SK-N-SH (cell line): ENCODE results near the gene S100A5. TPM values are rescaled to one million over a fixed set of nuclear protein-coding genes. Genes with fewer than 3 reads are reported as not detected.
A peak's percentile ranks its signal among the peaks of the same experiment; 100 is the strongest.
"Not testable (repeated sequence)": the region's sequence is repeated elsewhere in the genome, so short reads cannot be mapped to it uniquely, and the experiment has no call there.

Experiments used
- CTCF ChIA-PET: fragments of 300-600, 350-600 bp; formaldehyde crosslinking; extraction: SDS; loops from one replicate; lab custom pipeline; 2021; lab: Yijun Ruan, JAX
- POLR2A ChIA-PET: fragments of 350-600 bp; sonication (Branson Sonifier 250); formaldehyde crosslinking; extraction: SDS; loops from one replicate; lab custom pipeline; 2020; ENCODE audit warnings: antibody characterized with exemption, inconsistent platforms; lab: Yijun Ruan, JAX
- DNase-seq: peaks from one replicate; pipeline ENCODE4 v3.0.0; 2012
- H2AFZ ChIP-seq: fragments of 200-600 bp; sonication (generic); 2 replicates; pipeline ENCODE4 v1.8.1; 2016; ENCODE audit warnings: antibody characterized with exemption, mild to moderate bottlenecking, low read depth
- H3F3A ChIP-seq: fragments of 200-600 bp; sonication (generic); replicated peaks from 2 replicates; pipeline ENCODE3; 2016; ENCODE audit warnings: antibody characterized with exemption, mild to moderate bottlenecking; ENCODE audit not compliant: insufficient read depth
- H3K27ac ChIP-seq, 2 experiments: fragments of 200-500 bp in 1 of 2; fragments of 200-600 bp in 1 of 2; sonication (Bioruptor generic) in 1 of 2; sonication (generic), shearing (Covaris generic) in 1 of 2; 2 replicates each; pipeline versions ENCODE4 v1.5.1 to v1.6.1; 2014 to 2016; ENCODE audit warnings: low read depth in 2 of 2, inconsistent platforms in 1 of 2, low read length in 1 of 2, mild to moderate bottlenecking in 1 of 2, mixed read lengths in 1 of 2
- H3K27me3 ChIP-seq: fragments of 200-600 bp; sonication (generic), shearing (Covaris generic); 2 replicates; pipeline ENCODE4 v1.6.1; 2016; ENCODE audit warnings: mixed run types; ENCODE audit not compliant: insufficient read depth
- H3K36me3 ChIP-seq, 2 experiments: fragments of 200-500 bp in 1 of 2; fragments of 200-600 bp in 1 of 2; sonication (Bioruptor generic) in 1 of 2; sonication (generic) in 1 of 2; replicated peaks in 1 of 2; 2 replicates each; pipeline versions ENCODE3 to v1.5.1; 2014 to 2016; ENCODE audit warnings: low read length in 1 of 2, mild to moderate bottlenecking in 1 of 2; ENCODE audit not compliant: insufficient read depth in 2 of 2, control insufficient read depth in 1 of 2
- H3K4me1 ChIP-seq, 2 experiments: fragments of 200-500 bp in 1 of 2; fragments of 200-600 bp in 1 of 2; sonication (Bioruptor generic) in 1 of 2; sonication (generic), shearing (Covaris generic) in 1 of 2; 2 replicates each; pipeline versions ENCODE4 v1.5.1 to v1.6.1; 2014 to 2016; ENCODE audit warnings: low read depth in 1 of 2, low read length in 1 of 2, mixed run types in 1 of 2; ENCODE audit not compliant: insufficient read depth in 2 of 2, control insufficient read depth in 1 of 2
- H3K4me2 ChIP-seq: fragments of 200-600 bp; sonication (generic), shearing (Covaris generic); 2 replicates; pipeline ENCODE4 v1.6.1; 2017; ENCODE audit warnings: mixed run types
- H3K4me3 ChIP-seq, 2 experiments: fragments of 200-500 bp in 1 of 2; fragments of 200-600 bp in 1 of 2; sonication (Bioruptor generic) in 1 of 2; sonication (generic), shearing (Covaris generic) in 1 of 2; 2 replicates each; pipeline versions ENCODE4 v1.5.1 to v1.8.1; 2014 to 2016; ENCODE audit warnings: low read depth in 2 of 2, inconsistent platforms in 1 of 2, low read length in 1 of 2, mild to moderate bottlenecking in 1 of 2, mixed read lengths in 1 of 2, moderate library complexity in 1 of 2
- H3K79me2 ChIP-seq: fragments of 200-600 bp; sonication (generic); 2 replicates; pipeline ENCODE4 v1.8.1; 2017; ENCODE audit warnings: mild to moderate bottlenecking; ENCODE audit not compliant: insufficient read depth
- H3K9ac ChIP-seq: fragments of 200-600 bp; sonication (generic); 2 replicates; pipeline ENCODE4 v1.6.1; 2017; ENCODE audit warnings: mixed run types
- H3K9me2 ChIP-seq: fragments of 200-600 bp; sonication (generic); 2 replicates; pipeline ENCODE4 v1.6.1; 2017; ENCODE audit warnings: mixed run types
- H3K9me3 ChIP-seq: fragments of 200-600 bp; sonication (generic); 2 replicates; pipeline ENCODE4 v1.6.1; 2017; ENCODE audit warnings: mixed run types, mild to moderate bottlenecking, moderate library complexity
- H4K20me1 ChIP-seq: fragments of 200-600 bp; sonication (generic); 2 replicates; pipeline ENCODE4 v1.6.1; 2017; ENCODE audit warnings: mild to moderate bottlenecking, mixed run types; ENCODE audit not compliant: insufficient read depth
- EZH2phosphoT487 ChIP-seq: fragments of 200-600 bp; sonication (generic); IDR thresholded peaks from 2 replicates; pipeline ENCODE4 v1.6.1; 2017; ENCODE audit warnings: low read depth, mixed run types, mild to moderate bottlenecking, antibody characterized with exemption, moderate library complexity, borderline replicate concordance
- FOSL2 ChIP-seq: IDR thresholded peaks from 2 replicates; pipeline ENCODE4 v1.4.0; 2012; ENCODE audit warnings: low read depth, mild to moderate bottlenecking, moderate library complexity, borderline replicate concordance
- FOXJ3 ChIP-seq: sonication (generic); formaldehyde crosslinking; IDR thresholded peaks from 2 replicates; pipeline ENCODE4 v1.5.1; 2020; ENCODE audit warnings: mild to moderate bottlenecking, missing genetic modification reagents
- GABPA ChIP-seq: IDR thresholded peaks from 2 replicates; pipeline ENCODE4 v1.4.0; 2012; ENCODE audit warnings: low read depth, mild to moderate bottlenecking
- JUND ChIP-seq: IDR thresholded peaks from 2 replicates; pipeline ENCODE4 v1.4.0; 2012
- MAX ChIP-seq: IDR thresholded peaks from 2 replicates; pipeline ENCODE4 v1.4.0; 2012; ENCODE audit warnings: low read depth
- MEF2A ChIP-seq: IDR thresholded peaks from 2 replicates; pipeline ENCODE4 v1.4.0; 2012; ENCODE audit warnings: low read depth, borderline replicate concordance
- NFIC ChIP-seq: IDR thresholded peaks from 2 replicates; pipeline ENCODE4 v1.4.0; 2012; ENCODE audit warnings: borderline replicate concordance
- NRF1 ChIP-seq: IDR thresholded peaks from 2 replicates; pipeline ENCODE4 v1.6.1; 2012; ENCODE audit warnings: low read depth, mild to moderate bottlenecking, low read length
- POLR2AphosphoS5 ChIP-seq: IDR thresholded peaks from 2 replicates; pipeline ENCODE4 v1.6.1; 2012; ENCODE audit warnings: low read depth, low read length
- RAD21 ChIP-seq: IDR thresholded peaks from 2 replicates; pipeline ENCODE4 v1.6.1; 2012; ENCODE audit warnings: mild to moderate bottlenecking, low read length
- RFX5 ChIP-seq: IDR thresholded peaks from 2 replicates; pipeline ENCODE4 v1.6.1; 2012; ENCODE audit warnings: mild to moderate bottlenecking, improper control_type of control experiment, low read length
- RXRA ChIP-seq: IDR thresholded peaks from 2 replicates; pipeline ENCODE4 v1.4.0; 2012; ENCODE audit warnings: low read depth, mild to moderate bottlenecking, borderline replicate concordance
- SIN3A ChIP-seq: IDR thresholded peaks from 2 replicates; pipeline ENCODE4 v1.6.1; 2012; ENCODE audit warnings: low read depth, mild to moderate bottlenecking, low read length, moderate library complexity, borderline replicate concordance
- TAF1 ChIP-seq: IDR thresholded peaks from 2 replicates; pipeline ENCODE4 v1.6.1; 2012; ENCODE audit warnings: low read depth, mild to moderate bottlenecking, low read length, moderate library complexity, borderline replicate concordance
- TCF12 ChIP-seq: IDR thresholded peaks from 2 replicates; pipeline ENCODE4 v1.4.0; 2012
- USF1 ChIP-seq: IDR thresholded peaks from 2 replicates; pipeline ENCODE4 v1.4.0; 2012; ENCODE audit warnings: low read depth, borderline replicate concordance
- WGBS: methylation state at CpG from one replicate; pipeline ENCODE4 v1.1.6; 2017; ENCODE audit warnings: low lambda C conversion rate; 5-methylcytosine and 5-hydroxymethylcytosine counted together
- polyA plus RNA-seq, 3 experiments: library from polyadenylated mRNA; depleted of rRNA; stranded (reverse); fragments of >200 nt; gene quantifications; 2 replicates each; pipeline ENCODE4 v1.2.3, GENCODE V29; 2012
- TF ChIP-seq, protein P1 (sequence below): fragments of 200-600 bp; sonication (generic); IDR thresholded peaks from 2 replicates; pipeline ENCODE4 v1.6.1; 2017; ENCODE audit warnings: antibody characterized with exemption, mild to moderate bottlenecking, moderate library complexity
- TF ChIP-seq, protein P2 (sequence below): IDR thresholded peaks from 2 replicates; pipeline ENCODE4 v1.4.0; 2012; ENCODE audit warnings: low read depth, borderline replicate concordance
- TF ChIP-seq, protein P3 (sequence below): IDR thresholded peaks from 2 replicates; pipeline ENCODE4; 2012

S100A5 gene
- polyA plus RNA-seq, 1 of the 3 experiments (the other 2 are of a cell fraction) = 0.15 TPM

- Histone ChIP-seq H3K4me2 (no peak overlapping the region), H3K27me3 (no peaks in the 10 kb centered on the region), H3K36me3 (no peaks in the 10 kb centered on the region), H3K4me3 (no peak overlapping the region), H3K9me2 (no peaks in the 10 kb centered on the region), H4K20me1 (no peaks in the 10 kb centered on the region), H3K9ac (no peak overlapping the region), H3K79me2 (no peaks in the 10 kb centered on the region), H2AFZ (no peak overlapping the region), H3F3A (no peaks in the 10 kb centered on the region), H3K9me3 (no peaks in the 10 kb centered on the region), H3K27ac (no peak overlapping the region), H3K4me1 (peaks cover 7 to 12% of the 10 kb centered on the region in 2 experiments; a peak in 2 of 4 replicates)
- ChIA-PET POLR2A (interaction anchor here (1.3 to 1.5 kb wide), 2 partner anchors 15 to 113 kb away, joined by 3 to 6 read pairs; partner anchors contain the start of genes CHTOP and S100A6), CTCF (interaction anchor here (0.8 to 2.9 kb wide), 10 partner anchors 10 to 55 kb away, joined by 3 to 27 read pairs (median 4); partner anchors contain the start of gene S100A6)
- WGBS = 86% methylated on average over 3 of the region's 4 CpGs
- peak; percentile 63 for DNase-seq
- no peak for TF ChIP-seq SIN3A
- no peak for TF ChIP-seq GABPA
- no peak for TF ChIP-seq NFIC
- no peak for TF ChIP-seq TCF12
- TF ChIP-seq RXRA = no peak
- TF ChIP-seq TAF1 = no peak
- TF ChIP-seq, protein P1, sequence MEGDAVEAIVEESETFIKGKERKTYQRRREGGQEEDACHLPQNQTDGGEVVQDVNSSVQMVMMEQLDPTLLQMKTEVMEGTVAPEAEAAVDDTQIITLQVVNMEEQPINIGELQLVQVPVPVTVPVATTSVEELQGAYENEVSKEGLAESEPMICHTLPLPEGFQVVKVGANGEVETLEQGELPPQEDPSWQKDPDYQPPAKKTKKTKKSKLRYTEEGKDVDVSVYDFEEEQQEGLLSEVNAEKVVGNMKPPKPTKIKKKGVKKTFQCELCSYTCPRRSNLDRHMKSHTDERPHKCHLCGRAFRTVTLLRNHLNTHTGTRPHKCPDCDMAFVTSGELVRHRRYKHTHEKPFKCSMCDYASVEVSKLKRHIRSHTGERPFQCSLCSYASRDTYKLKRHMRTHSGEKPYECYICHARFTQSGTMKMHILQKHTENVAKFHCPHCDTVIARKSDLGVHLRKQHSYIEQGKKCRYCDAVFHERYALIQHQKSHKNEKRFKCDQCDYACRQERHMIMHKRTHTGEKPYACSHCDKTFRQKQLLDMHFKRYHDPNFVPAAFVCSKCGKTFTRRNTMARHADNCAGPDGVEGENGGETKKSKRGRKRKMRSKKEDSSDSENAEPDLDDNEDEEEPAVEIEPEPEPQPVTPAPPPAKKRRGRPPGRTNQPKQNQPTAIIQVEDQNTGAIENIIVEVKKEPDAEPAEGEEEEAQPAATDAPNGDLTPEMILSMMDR = no peak
- TF ChIP-seq JUND = no peak
- no peak for TF ChIP-seq MAX
- TF ChIP-seq FOXJ3 = no peak
- no peak for TF ChIP-seq RAD21
- TF ChIP-seq POLR2AphosphoS5 = no peak
- TF ChIP-seq USF1 = no peak
- TF ChIP-seq, protein P2, sequence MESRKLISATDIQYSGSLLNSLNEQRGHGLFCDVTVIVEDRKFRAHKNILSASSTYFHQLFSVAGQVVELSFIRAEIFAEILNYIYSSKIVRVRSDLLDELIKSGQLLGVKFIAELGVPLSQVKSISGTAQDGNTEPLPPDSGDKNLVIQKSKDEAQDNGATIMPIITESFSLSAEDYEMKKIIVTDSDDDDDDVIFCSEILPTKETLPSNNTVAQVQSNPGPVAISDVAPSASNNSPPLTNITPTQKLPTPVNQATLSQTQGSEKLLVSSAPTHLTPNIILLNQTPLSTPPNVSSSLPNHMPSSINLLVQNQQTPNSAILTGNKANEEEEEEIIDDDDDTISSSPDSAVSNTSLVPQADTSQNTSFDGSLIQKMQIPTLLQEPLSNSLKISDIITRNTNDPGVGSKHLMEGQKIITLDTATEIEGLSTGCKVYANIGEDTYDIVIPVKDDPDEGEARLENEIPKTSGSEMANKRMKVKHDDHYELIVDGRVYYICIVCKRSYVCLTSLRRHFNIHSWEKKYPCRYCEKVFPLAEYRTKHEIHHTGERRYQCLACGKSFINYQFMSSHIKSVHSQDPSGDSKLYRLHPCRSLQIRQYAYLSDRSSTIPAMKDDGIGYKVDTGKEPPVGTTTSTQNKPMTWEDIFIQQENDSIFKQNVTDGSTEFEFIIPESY = no peak
- TF ChIP-seq, protein P3, sequence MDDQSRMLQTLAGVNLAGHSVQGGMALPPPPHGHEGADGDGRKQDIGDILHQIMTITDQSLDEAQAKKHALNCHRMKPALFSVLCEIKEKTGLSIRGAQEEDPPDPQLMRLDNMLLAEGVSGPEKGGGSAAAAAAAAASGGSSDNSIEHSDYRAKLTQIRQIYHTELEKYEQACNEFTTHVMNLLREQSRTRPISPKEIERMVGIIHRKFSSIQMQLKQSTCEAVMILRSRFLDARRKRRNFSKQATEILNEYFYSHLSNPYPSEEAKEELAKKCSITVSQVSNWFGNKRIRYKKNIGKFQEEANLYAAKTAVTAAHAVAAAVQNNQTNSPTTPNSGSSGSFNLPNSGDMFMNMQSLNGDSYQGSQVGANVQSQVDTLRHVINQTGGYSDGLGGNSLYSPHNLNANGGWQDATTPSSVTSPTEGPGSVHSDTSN = no peak
- TF ChIP-seq NRF1 = no peak
- TF ChIP-seq EZH2phosphoT487 = no peak
- TF ChIP-seq MEF2A = no peak
- no peak for TF ChIP-seq FOSL2
- TF ChIP-seq RFX5 = no peak
Observed at GRCh38 chr1:153520818-153521476, 19.8 kb downstream of the S100A5 start.

DNA sequence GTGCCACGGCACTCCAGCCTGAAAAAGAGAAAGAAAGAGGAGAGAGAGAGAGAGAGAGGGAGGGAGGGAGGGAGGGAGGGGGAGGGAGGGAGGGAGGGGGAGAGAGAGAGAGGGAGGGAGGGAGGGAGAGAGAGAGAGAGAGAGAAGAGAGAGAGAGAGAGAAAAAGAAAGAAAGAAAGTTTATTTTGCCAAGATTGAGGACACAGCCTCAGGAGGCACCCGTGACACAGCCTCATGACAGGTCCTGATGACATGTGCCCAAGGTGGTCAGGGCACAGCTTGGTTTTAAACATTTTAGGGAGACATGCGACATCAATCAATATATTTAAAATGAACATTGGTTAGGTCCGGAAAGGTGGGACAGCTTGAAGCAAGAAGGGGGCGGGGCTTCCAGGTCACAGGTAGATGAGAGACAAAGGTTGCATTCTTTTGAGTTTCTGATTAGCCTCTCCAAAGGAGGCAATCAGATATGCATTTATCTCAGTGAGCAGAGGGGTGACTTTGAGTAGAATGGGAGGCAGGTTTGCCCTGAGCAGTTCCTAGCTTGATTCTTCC is 20.5 kb downstream of the S100A5 start:
- ChIA-PET POLR2A (interaction anchor here (1.3 kb wide), 1 partner anchor 16 kb away, joined by 6 read pairs; the partner anchor contains the start of gene S100A6), CTCF (interaction anchor here (0.9 to 2.9 kb wide), 9 partner anchors 9 to 56 kb away, joined by 3 to 27 read pairs (median 4); partner anchors contain the start of gene S100A6)
- H2AFZ ChIP-seq = not testable (repeated sequence)

More for the DNA sequence above, 20.5 kb downstream of the S100A5 start:
- not testable (repeated sequence) for H3K9me3 ChIP-seq, H3K4me2 ChIP-seq, H3K27ac ChIP-seq, H3K4me1 ChIP-seq, H3K27me3 ChIP-seq, H3K4me3 ChIP-seq, H3K79me2 ChIP-seq, H3K9ac ChIP-seq, H3F3A ChIP-seq, H3K9me2 ChIP-seq, H4K20me1 ChIP-seq, H3K36me3 ChIP-seq, DNase-seq
- WGBS = 92% methylated on average over 5 of the region's 5 CpGs
